ENCODE measurements around the gene RGS3.

Gene RGS3

DNA sequence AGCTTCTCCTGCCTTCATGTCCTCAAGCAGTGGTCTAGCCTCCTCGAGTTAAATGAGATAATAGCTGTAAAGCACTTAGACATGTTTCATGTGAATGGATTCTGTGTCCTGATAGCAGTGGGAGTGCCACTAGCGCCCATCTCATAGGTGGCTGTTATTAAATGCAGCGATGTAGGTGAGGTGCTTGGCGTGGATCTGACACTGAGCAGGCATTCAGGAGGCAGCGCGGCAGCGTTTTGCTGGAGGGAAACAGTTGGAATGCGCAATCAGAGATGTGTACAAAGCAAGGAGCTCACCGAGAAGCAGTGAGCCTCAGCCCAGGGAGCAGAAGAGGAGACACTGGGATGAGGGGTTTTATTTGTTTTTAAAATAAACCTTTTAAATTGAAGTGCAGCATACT, 106.6 kb downstream of the RGS3 start:
- DNase-seq: no peak
- H3F3A ChIP-seq (ENCODE audit: insufficient read depth, low read length): peaks cover 4% of the 10 kb centered on the region; the same call in 1 of the 2 replicates
- H3K4me2 ChIP-seq (ENCODE audit: low read depth, low read length): no peak overlapping the region
- H3K9ac ChIP-seq (ENCODE audit: low read length): no peak overlapping the region
- H3K4me1 ChIP-seq (ENCODE audit: low read length): peaks cover 12% of the 10 kb centered on the region
- TF ChIP-seq EZH2 (optimal IDR thresholded peaks at IDR 0.05; ENCODE audit: low read depth, low read length) (no peak), EZH2phosphoT487 (IDR thresholded peaks at IDR 0.05; ENCODE audit: low read length) (no peak), CTCF (IDR thresholded peaks at IDR 0.05; ENCODE audit: low read length) (no peak)
- H3K4me3 ChIP-seq (ENCODE audit: low read length): no peak overlapping the region
- peaks cover 68% of the 10 kb centered on the region for H3K79me2 ChIP-seq (ENCODE audit: low read length)
- H3K9me2 ChIP-seq (replicated peaks; ENCODE audit: insufficient read depth, low read length): no peaks in the 10 kb centered on the region
- H3K27me3 ChIP-seq (replicated peaks; ENCODE audit: insufficient read depth, low read length): no peaks in the 10 kb centered on the region
- H3K36me3 ChIP-seq (replicated peaks; ENCODE audit: insufficient read depth, low read length): no peaks in the 10 kb centered on the region
- H3K9me3 ChIP-seq (replicated peaks; ENCODE audit: insufficient read depth, low read length): no peaks in the 10 kb centered on the region
- H2AFZ ChIP-seq (ENCODE audit: low read length): no peak overlapping the region
- H4K20me1 ChIP-seq (ENCODE audit: insufficient read depth, low read length): no peaks in the 10 kb centered on the region
- no peak overlapping the region for H3K27ac ChIP-seq (ENCODE audit: low read length)

- no peak overlapping the region for H3K27ac ChIP-seq (ENCODE audit: low read length)
- no peaks in the 10 kb centered on the region for H3K9me2 ChIP-seq (replicated peaks; ENCODE audit: insufficient read depth, low read length)
- DNase-seq: no peak
- no peaks in the 10 kb centered on the region for H3K36me3 ChIP-seq (replicated peaks; ENCODE audit: insufficient read depth, low read length)
- H4K20me1 ChIP-seq (ENCODE audit: insufficient read depth, low read length): no peaks in the 10 kb centered on the region
- H3K27me3 ChIP-seq (replicated peaks; ENCODE audit: insufficient read depth, low read length): no peaks in the 10 kb centered on the region
- H3F3A ChIP-seq (ENCODE audit: insufficient read depth, low read length): no peaks in the 10 kb centered on the region
- no peak for TF ChIP-seq CTCF (IDR thresholded peaks at IDR 0.05; ENCODE audit: low read length)
- no peak for TF ChIP-seq EZH2phosphoT487 (IDR thresholded peaks at IDR 0.05; ENCODE audit: low read length)
- no peak for TF ChIP-seq EZH2 (optimal IDR thresholded peaks at IDR 0.05; ENCODE audit: low read depth, low read length)
- no peak overlapping the region for H3K9ac ChIP-seq (ENCODE audit: low read length)
- no peak overlapping the region for H3K4me2 ChIP-seq (ENCODE audit: low read depth, low read length)
- H3K79me2 ChIP-seq (ENCODE audit: low read length): peaks cover 69% of the 10 kb centered on the region
- peaks cover 9% of the 10 kb centered on the region for H3K4me1 ChIP-seq (ENCODE audit: low read length)
- no peak overlapping the region for H2AFZ ChIP-seq (ENCODE audit: low read length)
- no peaks in the 10 kb centered on the region for H3K9me3 ChIP-seq (replicated peaks; ENCODE audit: insufficient read depth, low read length)
- no peak overlapping the region for H3K4me3 ChIP-seq (ENCODE audit: low read length)
Observed at GRCh38 chr9:113570749-113571711, 107.5 kb downstream of the RGS3 start.

DNA sequence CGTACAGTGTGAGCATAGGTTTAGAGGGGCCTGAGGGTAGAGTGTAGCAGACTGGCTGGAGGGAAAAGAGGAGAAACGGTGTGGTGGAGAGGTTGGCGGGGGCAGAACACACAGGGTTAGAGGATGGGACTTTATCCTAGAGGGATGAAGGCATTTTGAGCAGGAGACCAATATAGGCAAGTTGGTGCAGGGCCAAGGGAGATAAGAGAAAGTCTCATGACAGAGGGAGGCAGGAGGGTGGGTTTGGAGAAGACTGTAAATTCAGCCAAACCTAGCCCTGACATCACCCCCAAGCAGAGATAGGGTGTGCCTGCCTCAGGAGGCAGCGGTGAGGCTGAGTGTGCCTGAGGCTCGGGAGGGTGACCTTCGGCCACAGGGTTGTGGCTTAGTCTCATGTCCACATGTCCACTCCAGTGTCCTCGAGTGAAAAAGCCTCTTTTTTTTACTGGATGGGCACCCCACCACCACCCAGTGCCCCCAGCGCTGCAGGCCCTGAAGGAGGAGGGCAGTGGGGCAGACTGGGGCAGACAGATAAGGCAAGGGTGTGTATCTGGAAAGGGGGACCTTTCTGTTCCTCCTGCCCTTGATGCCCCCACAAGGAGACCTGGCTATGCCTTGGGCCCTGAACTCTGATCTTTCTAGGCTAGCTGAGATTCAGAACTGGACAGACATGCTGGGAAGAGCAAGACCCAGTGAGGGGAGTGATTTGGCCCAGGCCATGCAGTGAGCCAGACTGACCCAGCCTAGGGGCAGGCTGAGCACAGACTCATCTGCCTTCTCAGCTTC, 108.7 kb downstream of the RGS3 start:
- peaks cover 60% of the 10 kb centered on the region for H3K79me2 ChIP-seq (ENCODE audit: low read length)
- no peaks in the 10 kb centered on the region for H4K20me1 ChIP-seq (ENCODE audit: insufficient read depth, low read length)
- H3K9ac ChIP-seq (ENCODE audit: low read length): no peak overlapping the region
- no peaks in the 10 kb centered on the region for H3K36me3 ChIP-seq (replicated peaks; ENCODE audit: insufficient read depth, low read length)
- H3F3A ChIP-seq (ENCODE audit: insufficient read depth, low read length): no peaks in the 10 kb centered on the region
- no peak overlapping the region for H3K27ac ChIP-seq (ENCODE audit: low read length)
- no peaks in the 10 kb centered on the region for H3K9me2 ChIP-seq (replicated peaks; ENCODE audit: insufficient read depth, low read length)
- TF ChIP-seq CTCF (IDR thresholded peaks at IDR 0.05; ENCODE audit: low read length) (no peak), EZH2phosphoT487 (IDR thresholded peaks at IDR 0.05; ENCODE audit: low read length) (no peak), EZH2 (optimal IDR thresholded peaks at IDR 0.05; ENCODE audit: low read depth, low read length) (no peak)
- no peak overlapping the region for H3K4me2 ChIP-seq (ENCODE audit: low read depth, low read length)
- no peak overlapping the region for H2AFZ ChIP-seq (ENCODE audit: low read length)
- H3K4me3 ChIP-seq (ENCODE audit: low read length): no peak overlapping the region
- DNase-seq: no peak
- no peaks in the 10 kb centered on the region for H3K27me3 ChIP-seq (replicated peaks; ENCODE audit: insufficient read depth, low read length)
- H3K4me1 ChIP-seq (ENCODE audit: low read length): no peaks in the 10 kb centered on the region
- no peaks in the 10 kb centered on the region for H3K9me3 ChIP-seq (replicated peaks; ENCODE audit: insufficient read depth, low read length)

Measured in MM.1S (cell line).